ENCODE data around the gene NRAP. TPM values are rescaled to one million over a fixed set of nuclear protein-coding genes. Genes with fewer than 3 reads are reported as not detected.

NRAP gene
- total RNA-seq, 1 donor from 2014 or later = not detected

DNA sequence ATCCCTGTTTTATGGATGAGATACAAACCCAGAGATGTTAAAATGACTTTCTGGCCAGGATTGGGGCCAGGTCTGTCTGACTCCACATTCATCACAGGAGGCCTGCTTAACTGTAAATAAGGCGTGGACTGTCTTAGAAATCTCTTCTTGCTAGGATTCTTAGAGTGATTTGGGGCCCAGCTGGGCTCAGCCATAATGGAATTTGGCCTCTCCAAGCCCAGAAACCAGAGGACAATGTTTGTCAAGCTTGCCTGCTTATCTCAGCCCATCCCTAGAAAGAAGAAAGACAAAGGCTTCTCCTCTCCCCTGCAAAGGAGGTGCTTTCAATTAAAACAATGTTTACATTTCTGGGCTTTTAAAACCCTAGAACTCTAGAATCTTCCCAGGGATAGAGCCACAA, 108.1 kb downstream of the NRAP start:
- TF ChIP-seq EZH2phosphoT487 (IDR thresholded peaks at IDR 0.05) = no peak
- TF ChIP-seq EZH2 (IDR thresholded peaks at IDR 0.05) = no peak
- TF ChIP-seq, protein P1, sequence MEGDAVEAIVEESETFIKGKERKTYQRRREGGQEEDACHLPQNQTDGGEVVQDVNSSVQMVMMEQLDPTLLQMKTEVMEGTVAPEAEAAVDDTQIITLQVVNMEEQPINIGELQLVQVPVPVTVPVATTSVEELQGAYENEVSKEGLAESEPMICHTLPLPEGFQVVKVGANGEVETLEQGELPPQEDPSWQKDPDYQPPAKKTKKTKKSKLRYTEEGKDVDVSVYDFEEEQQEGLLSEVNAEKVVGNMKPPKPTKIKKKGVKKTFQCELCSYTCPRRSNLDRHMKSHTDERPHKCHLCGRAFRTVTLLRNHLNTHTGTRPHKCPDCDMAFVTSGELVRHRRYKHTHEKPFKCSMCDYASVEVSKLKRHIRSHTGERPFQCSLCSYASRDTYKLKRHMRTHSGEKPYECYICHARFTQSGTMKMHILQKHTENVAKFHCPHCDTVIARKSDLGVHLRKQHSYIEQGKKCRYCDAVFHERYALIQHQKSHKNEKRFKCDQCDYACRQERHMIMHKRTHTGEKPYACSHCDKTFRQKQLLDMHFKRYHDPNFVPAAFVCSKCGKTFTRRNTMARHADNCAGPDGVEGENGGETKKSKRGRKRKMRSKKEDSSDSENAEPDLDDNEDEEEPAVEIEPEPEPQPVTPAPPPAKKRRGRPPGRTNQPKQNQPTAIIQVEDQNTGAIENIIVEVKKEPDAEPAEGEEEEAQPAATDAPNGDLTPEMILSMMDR (IDR thresholded peaks at IDR 0.05) = no peak
- Histone ChIP-seq H2AFZ (replicated peaks) (no peak overlapping the region), H3F3A (ENCODE audit: low read depth) (peaks cover 46% of the 10 kb centered on the region), H3K4me3 (no peak overlapping the region), H3K36me3 (no peaks in the 10 kb centered on the region), H3K9me3 (ENCODE audit: low read depth) (no peaks in the 10 kb centered on the region), H4K20me1 (ENCODE audit: low read depth) (no peaks in the 10 kb centered on the region), H3K27ac (peak overlapping the region; percentile 90), H3K4me2 (peak overlapping the region; percentile 63), H3K27me3 (peaks cover 34% of the 10 kb centered on the region), H3K79me2 (ENCODE audit: low read depth) (no peaks in the 10 kb centered on the region), H3K4me1 (peaks cover 50% of the 10 kb centered on the region), H3K9ac (no peak overlapping the region)
- Mint-ChIP-seq H3K27me3 (ENCODE audit: insufficient read depth, low read depth) (peaks cover 17% of the 10 kb centered on the region), H3K4me1 (peaks cover 26% of the 10 kb centered on the region), H3K27ac (no peak overlapping the region), H3K36me3 (no peaks in the 10 kb centered on the region), H3K4me3 (no peak overlapping the region), H3K9me3 (peaks cover under 1% of the 10 kb centered on the region)
- peak; percentile 70 for DNase-seq (ENCODE audit: low spot score)

DNA sequence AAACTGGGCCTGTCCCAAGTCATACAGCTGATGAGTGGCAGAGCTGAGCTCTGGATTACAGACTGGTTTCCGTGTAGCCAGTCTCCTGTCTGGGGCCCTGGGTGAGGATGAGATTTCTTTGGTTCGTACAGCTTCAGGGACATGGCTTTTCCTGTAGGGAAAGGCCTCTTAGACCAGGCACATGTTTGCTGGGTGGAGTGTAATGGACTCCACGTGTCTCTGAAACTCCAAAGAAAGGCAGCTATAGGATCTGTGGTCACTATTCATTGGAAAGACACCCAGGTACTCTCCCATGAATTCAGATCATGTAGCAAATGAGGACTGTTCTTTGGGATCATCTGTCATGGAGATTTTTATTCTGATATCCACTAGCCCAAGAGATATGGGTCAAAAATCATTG, 108.6 kb downstream of the NRAP start:
- peak overlapping the region; percentile 90 for H3K27ac ChIP-seq
- peaks cover 17% of the 10 kb centered on the region for H3K27me3 Mint-ChIP-seq (ENCODE audit: insufficient read depth, low read depth)
- no peak overlapping the region for H3K4me3 ChIP-seq
- no peak overlapping the region for H2AFZ ChIP-seq (replicated peaks)
- H3K9ac ChIP-seq = no peak overlapping the region
- peak overlapping the region; percentile 63 for H3K4me2 ChIP-seq
- DNase-seq (ENCODE audit: low spot score) = no peak
- no peaks in the 10 kb centered on the region for H3K36me3 ChIP-seq
- H3K79me2 ChIP-seq (ENCODE audit: low read depth) = no peaks in the 10 kb centered on the region
- H3K4me1 Mint-ChIP-seq = peaks cover 31% of the 10 kb centered on the region
- no peaks in the 10 kb centered on the region for H4K20me1 ChIP-seq (ENCODE audit: low read depth)
- TF ChIP-seq EZH2 (IDR thresholded peaks at IDR 0.05) (no peak), EZH2phosphoT487 (IDR thresholded peaks at IDR 0.05) (no peak)
- TF ChIP-seq, protein P1 (IDR thresholded peaks at IDR 0.05) = no peak
- H3K27me3 ChIP-seq = peaks cover 30% of the 10 kb centered on the region
- H3K4me1 ChIP-seq = peaks cover 51% of the 10 kb centered on the region
- H3K36me3 Mint-ChIP-seq = no peaks in the 10 kb centered on the region
- H3F3A ChIP-seq (ENCODE audit: low read depth) = peaks cover 47% of the 10 kb centered on the region
- peaks cover 2% of the 10 kb centered on the region for H3K9me3 Mint-ChIP-seq
- no peak overlapping the region for H3K4me3 Mint-ChIP-seq
- no peaks in the 10 kb centered on the region for H3K9me3 ChIP-seq (ENCODE audit: low read depth)
- no peak overlapping the region for H3K27ac Mint-ChIP-seq

DNA sequence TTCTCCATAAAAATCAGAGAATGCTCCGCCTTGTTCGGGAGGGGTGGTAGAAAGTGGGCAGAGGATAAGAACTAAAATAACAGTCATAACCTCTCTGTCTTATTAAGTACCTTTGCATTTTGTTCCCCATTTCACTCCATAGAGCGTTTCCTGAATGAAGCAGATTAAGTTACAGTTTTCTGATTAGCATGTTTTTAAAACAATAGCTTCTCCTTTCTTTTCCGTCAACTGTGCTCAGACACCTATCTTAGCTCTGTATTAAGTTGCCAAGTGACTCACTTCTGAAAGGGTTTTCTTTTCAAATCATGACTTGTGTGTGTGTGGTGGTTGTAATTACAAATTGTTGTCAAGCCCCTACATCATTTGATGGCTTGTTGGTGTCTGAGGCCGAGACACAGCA, 109.6 kb downstream of the NRAP start:
- Mint-ChIP-seq H3K4me3 (no peak overlapping the region), H3K4me1 (peaks cover 35% of the 10 kb centered on the region), H3K27ac (no peak overlapping the region), H3K36me3 (no peaks in the 10 kb centered on the region), H3K27me3 (ENCODE audit: insufficient read depth, low read depth) (peaks cover 18% of the 10 kb centered on the region), H3K9me3 (peaks cover 2% of the 10 kb centered on the region)
- H3K4me2 ChIP-seq = peak overlapping the region; percentile 15
- H3K9me3 ChIP-seq (ENCODE audit: low read depth) = no peaks in the 10 kb centered on the region
- no peak overlapping the region for H3K27ac ChIP-seq
- no peaks in the 10 kb centered on the region for H4K20me1 ChIP-seq (ENCODE audit: low read depth)
- DNase-seq (ENCODE audit: low spot score) = no peak
- no peak overlapping the region for H3K4me3 ChIP-seq
- H3K79me2 ChIP-seq (ENCODE audit: low read depth) = no peaks in the 10 kb centered on the region
- H3K9ac ChIP-seq = no peak overlapping the region
- no peaks in the 10 kb centered on the region for H3K36me3 ChIP-seq
- H3K4me1 ChIP-seq = peaks cover 58% of the 10 kb centered on the region
- H3K27me3 ChIP-seq = peaks cover 20% of the 10 kb centered on the region
- H3F3A ChIP-seq (ENCODE audit: low read depth) = peaks cover 53% of the 10 kb centered on the region
- peak overlapping the region; percentile 30 for H2AFZ ChIP-seq (replicated peaks)
- TF ChIP-seq EZH2phosphoT487 (IDR thresholded peaks at IDR 0.05) = no peak
- TF ChIP-seq, protein P1 (IDR thresholded peaks at IDR 0.05) = no peak
